Stimulated activated CD4-positive, alpha-beta T cell treated with anti-CD3 and anti-CD28 coated beads, Interleukin-12 subunit alpha, Interleukin-12 subunit beta, amount 100 ng/mL, for 4 hours (primary cell): ENCODE measurements around the gene BTN3A1.
"Not testable (repeated sequence)": the region's sequence is repeated elsewhere in the genome, so short reads cannot be mapped to it uniquely, and the experiment has no call there.

Experiments
- DNase-seq: peaks from one replicate; pipeline ENCODE4 v3.0.0-alpha.2; 2020

The BTN3A1 gene

DNA sequence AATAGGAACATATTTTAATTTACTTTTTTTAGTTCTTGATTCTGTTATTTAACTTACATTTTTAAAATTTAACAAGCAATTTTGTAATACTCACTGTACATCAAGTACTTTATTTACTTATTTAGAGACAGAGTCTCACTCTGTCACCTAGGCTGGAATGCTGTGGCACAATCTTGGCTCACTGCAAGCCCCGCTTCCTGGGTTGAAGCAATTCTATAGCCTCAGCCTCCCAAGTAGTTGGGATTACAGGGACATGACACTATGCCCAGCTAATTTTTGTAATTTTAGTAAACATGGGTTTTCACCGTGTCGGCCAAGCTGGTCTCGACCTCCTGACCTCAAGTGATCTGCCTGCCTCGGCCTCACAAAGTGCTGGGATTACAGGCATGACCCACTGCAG is 45.2 kb downstream of the BTN3A1 start:
- DNase-seq, result no peak

DNA sequence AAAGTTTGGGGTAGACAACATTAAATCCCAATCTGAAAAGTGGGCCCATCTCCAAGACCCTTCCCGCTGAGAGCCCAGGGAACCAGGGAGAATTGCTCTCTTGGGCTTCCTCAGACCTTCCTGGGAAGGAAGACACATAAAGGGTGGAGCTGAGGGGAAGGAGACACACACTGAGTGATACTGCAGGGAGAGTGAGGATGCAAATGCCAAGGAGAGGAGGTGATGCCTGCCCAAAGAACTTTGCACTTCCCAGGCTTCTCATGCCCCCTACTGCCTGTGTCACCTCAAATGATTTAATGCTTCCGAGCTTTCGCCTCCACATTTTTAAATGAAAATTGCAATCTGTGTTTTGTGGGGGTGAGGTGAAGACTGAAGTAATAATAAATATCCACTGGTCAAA is 48.2 kb downstream of the BTN3A1 start:
- DNase-seq, result no peak

DNA sequence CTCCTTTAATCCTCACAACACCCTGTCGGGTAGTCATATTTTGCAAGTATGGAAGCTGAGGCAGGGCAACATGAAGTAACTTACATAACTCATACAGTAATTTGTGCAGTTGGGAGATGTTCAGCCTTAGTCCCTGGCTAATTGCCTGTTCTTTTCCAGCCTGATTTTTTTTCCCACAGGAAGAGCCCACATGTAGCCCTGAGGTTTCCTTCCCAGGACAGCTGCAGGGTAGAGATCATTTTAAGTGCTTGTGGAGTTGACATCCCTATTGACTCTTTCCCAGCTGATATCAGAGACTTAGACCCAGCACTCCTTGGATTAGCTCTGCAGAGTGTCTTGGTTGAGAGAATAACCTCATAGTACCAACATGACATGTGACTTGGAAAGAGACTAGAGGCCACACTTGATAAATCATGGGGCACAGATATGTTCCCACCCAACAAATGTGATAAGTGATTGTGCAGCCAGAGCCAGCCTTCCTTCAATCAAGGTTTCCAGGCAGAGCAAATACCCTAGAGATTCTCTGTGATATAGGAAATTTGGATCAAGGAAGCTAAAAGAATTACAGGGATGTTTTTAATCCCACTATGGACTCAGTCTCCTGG is 50.7 kb downstream of the BTN3A1 start:
- no peak for DNase-seq

DNA sequence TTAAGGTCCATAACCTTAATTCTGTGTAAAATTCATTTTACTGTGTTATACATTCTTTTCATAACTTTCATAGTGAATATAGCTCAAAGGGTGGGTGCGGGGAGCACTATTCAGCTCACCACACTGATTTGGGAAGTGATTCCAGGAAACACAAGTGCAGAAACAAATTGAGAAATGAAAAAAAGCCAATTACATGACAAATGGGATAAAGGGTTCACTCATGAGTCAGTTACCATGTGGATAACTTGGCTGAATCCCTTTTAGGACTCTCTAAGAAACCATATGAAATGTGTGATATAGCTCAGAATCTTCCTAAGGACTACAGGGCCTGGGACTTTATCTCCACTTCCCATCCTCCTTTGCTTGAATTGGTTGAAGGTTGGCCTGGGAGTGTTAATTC is 52.6 kb downstream of the BTN3A1 start:
- no peak for DNase-seq

GRCh38 chr6:26455357-26455970 is 53.4 kb downstream of the BTN3A1 start:
- no peak for DNase-seq

GRCh38 chr6:26457264-26457805 is 55.3 kb downstream of the BTN3A1 start:
- no peak for DNase-seq

DNA sequence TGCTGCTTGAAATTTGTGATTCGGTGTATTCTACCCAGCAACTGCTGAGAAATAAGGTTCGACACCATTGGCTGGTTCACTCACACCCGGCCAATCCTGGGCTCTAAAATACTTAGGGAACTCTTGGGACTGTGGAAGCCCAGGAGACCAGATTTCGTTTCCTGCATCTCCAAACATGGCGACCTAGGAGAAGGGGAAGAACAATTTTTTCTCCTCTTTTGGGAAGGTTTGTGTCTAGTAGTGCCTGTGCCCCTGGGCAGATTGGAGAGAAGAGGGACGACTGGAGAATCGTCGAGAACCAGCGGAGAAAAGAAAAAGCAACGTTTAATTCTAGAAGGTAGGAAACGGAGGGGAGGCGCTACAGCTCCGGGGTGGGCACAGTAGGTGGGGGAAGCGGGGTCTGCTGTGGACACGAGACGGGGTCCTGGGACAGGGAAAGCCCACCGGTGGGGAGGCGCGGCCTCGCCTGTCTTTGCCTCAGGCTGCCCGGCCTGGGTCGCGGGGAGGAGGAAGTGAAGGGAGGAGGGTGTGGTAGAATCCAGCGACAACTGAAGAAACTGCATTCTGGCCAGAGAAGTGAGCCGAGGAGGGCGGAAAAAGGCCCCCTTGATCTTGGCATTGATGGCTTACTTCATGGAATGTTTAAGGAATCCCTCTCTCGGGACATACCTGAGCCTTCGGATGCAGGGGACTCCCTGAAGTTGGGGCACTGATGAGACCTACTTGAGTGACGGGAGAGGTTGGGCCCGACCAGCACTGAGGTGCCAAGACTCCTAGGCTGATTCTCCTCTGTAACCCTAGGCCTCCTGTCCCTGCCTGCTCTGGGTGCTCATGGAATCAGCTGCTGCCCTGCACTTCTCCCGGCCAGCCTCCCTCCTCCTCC is 56.0 kb downstream of the BTN3A1 start, which contains the start of gene BTN2A1:
BTN2A1 (plus strand) TSS at position 150 of the 883 bp plus-strand sequence; CDS start at position 832, 682 bp downstream.
- peak; percentile 42 for DNase-seq

GRCh38 chr6:26459023-26459810 is 57.1 kb downstream of the BTN3A1 start:
- no peak for DNase-seq

DNA sequence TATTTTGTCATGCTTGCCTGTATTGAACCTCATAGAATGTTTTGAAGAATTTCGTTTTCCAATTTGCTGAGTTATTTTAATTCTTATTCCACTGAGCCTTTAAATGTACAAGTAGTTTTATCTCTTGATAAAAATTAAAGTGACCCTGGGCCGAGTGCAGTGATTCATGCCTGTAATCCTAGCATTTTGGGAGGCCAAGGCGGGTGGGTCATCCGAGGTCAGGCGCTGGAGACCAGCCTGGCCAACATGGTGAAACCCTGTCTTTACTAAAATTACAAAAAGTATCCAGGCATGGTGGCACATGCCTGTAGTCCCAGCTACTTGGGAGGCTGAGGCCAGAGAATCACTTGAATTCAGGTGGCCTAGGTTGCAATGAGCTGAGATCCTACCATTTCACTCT is 59.3 kb downstream of the BTN3A1 start:
- DNase-seq, result not testable (repeated sequence)

DNA sequence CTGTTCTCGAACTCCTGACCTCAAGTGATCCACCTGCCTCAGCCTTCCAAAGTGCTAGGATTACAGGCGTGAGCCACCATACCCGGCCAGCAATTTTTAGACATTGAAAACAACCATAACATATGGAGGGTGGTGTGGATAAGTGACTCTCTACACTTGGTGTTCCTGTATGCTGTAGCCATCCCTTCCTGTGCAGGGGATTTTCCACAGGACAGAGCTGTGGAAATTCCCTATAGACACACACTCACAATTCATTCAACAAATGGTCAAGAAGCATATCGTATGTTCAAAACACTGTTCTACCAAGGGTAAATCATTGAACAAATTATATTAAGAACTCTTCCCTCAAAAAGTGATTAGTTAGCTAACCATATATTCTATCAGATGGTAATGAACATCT is 61.9 kb downstream of the BTN3A1 start:
- DNase-seq, result no peak

GRCh38 chr6:26464416-26465131 is 62.5 kb downstream of the BTN3A1 start:
- DNase-seq, result no peak
